ENCODE data around the gene CALN1.

The CALN1 gene

GRCh38 chr7:72404743-72405142 is 7.4 kb downstream of the CALN1 start:
- DNase-seq (ENCODE audit: low read depth in 2 of 2): no peak
- no peak overlapping the region for H3K4me3 ChIP-seq (replicated peaks in 1 of 2; ENCODE audit: low read depth in 2 of 2, low read length in 2 of 2)
- TF ChIP-seq, protein P1, sequence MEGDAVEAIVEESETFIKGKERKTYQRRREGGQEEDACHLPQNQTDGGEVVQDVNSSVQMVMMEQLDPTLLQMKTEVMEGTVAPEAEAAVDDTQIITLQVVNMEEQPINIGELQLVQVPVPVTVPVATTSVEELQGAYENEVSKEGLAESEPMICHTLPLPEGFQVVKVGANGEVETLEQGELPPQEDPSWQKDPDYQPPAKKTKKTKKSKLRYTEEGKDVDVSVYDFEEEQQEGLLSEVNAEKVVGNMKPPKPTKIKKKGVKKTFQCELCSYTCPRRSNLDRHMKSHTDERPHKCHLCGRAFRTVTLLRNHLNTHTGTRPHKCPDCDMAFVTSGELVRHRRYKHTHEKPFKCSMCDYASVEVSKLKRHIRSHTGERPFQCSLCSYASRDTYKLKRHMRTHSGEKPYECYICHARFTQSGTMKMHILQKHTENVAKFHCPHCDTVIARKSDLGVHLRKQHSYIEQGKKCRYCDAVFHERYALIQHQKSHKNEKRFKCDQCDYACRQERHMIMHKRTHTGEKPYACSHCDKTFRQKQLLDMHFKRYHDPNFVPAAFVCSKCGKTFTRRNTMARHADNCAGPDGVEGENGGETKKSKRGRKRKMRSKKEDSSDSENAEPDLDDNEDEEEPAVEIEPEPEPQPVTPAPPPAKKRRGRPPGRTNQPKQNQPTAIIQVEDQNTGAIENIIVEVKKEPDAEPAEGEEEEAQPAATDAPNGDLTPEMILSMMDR (IDR thresholded peaks at IDR 0.05; ENCODE audit: low read depth, low read length): no peak

GRCh38 chr7:72403458-72404076 is 8.6 kb downstream of the CALN1 start:
- no peak for DNase-seq (ENCODE audit: low read depth in 2 of 2)
- TF ChIP-seq, protein P1 (IDR thresholded peaks at IDR 0.05; ENCODE audit: low read depth, low read length): no peak

DNA sequence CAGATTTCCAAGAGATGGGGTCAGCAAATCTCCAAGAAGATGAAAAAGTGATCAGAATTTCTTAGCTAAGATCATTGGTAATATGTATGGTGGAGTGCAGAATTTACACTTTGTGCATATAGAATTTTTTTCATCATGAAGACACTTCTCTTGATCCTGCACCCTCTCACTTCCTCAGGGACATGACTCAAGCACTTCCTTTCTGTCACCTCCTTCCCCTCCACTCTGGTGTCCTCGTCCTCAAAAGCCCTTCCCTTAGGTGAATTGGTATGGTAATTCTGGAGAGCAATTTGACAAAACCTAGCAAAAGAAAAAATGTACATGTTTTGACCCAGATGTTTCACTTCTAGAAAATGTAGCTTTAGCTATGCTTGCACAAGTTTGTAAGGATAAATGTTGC is 18.1 kb downstream of the CALN1 start:
- DNase-seq (ENCODE audit: low read depth in 2 of 2): no peak
- no peak overlapping the region for H3K4me3 ChIP-seq (replicated peaks in 1 of 2; ENCODE audit: low read depth in 2 of 2, low read length in 2 of 2)
- TF ChIP-seq, protein P1 (IDR thresholded peaks at IDR 0.05; ENCODE audit: low read depth, low read length): no peak

More at GRCh38 chr7:72403458-72404076, 8.6 kb downstream of the CALN1 start:
- no peak overlapping the region for H3K4me3 ChIP-seq (replicated peaks in 1 of 2; ENCODE audit: low read depth in 2 of 2, low read length in 2 of 2)

DNA sequence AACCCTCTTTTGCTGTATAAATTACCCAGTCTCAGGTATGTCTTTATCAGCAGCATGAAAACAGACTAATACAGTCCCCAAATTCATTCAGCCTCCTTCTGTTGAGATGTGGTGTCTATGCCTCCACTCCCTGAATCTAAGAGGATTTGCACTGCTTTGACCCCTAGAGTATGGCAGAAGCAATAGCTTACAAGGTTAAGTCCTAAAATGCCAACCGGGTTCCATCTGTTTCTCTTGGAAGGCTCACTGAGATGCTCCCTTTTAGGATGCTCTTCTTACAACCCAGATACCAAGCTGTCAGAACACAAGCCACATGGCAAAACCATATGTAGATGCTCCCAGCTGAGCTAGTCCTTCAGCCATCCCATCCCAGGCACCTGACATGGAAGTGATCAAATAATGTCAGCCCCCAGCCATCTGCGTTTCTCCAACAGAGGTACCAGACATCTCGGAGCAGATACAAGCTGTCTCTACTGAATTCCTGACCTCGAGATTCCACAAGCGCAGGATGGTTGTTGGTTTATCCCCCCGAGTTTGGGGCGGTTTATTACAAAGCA is 20.2 kb downstream of the CALN1 start:
- H3K4me3 ChIP-seq (replicated peaks in 1 of 2; ENCODE audit: low read depth in 2 of 2, low read length in 2 of 2): no peak overlapping the region
- TF ChIP-seq, protein P1 (IDR thresholded peaks at IDR 0.05; ENCODE audit: low read depth, low read length): no peak

DNA sequence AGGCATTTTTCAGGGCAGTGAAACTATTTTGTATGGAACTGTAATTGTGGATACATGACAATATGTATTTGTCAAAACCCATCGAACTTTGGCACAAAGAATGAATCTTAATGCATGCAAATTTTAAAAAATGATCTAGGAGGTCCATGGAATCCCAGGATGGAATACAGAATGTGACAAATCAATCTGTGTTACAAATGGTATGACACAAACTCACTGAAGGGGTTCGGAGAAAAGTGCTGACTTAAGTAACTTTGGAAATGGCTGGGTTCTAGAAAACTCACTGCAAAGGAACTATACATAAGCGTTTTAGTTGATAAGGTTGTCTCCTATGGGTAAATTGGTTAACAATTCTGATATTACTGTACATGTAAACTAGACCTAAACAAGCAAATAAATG is 26.0 kb downstream of the CALN1 start:
- TF ChIP-seq, protein P1 (IDR thresholded peaks at IDR 0.05; ENCODE audit: low read depth, low read length): no peak
- no peak overlapping the region for H3K4me3 ChIP-seq (replicated peaks in 1 of 2; ENCODE audit: low read depth in 2 of 2, low read length in 2 of 2)
- no peak for DNase-seq (ENCODE audit: low read depth in 2 of 2)

More for the DNA sequence above, 20.2 kb downstream of the CALN1 start:
- DNase-seq (ENCODE audit: low read depth in 2 of 2): no peak

DNA sequence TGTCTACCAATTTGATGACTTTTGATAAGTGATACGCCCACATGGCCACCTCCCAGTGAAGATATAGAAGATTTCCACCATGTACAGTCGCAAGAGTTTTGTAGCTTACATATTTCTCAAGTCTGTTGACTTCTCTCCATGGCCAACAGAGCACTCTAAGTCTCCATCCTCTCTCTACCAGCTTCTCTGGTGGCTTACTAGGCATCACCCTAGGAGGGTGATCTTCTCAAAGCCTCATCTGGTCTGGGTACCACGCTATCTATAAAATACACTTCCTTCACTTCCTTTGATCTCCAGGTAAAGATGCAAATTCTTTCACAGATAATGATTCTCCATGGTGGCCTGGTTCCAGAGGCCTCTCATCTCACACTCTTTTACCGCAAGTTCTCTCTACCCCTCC is 49.9 kb downstream of the CALN1 start:
- no peak for DNase-seq (ENCODE audit: low read depth in 2 of 2)
- TF ChIP-seq, protein P1 (IDR thresholded peaks at IDR 0.05; ENCODE audit: low read depth, low read length): no peak
- no peak overlapping the region for H3K4me3 ChIP-seq (replicated peaks in 1 of 2; ENCODE audit: low read depth in 2 of 2, low read length in 2 of 2)
